Urinary bladder (tissue), 4 donors: ENCODE data around the gene PCSK2. TPM values are rescaled to one million over a fixed set of nuclear protein-coding genes. Genes with fewer than 3 reads are reported as not detected.
A peak's percentile ranks its signal among the peaks of the same experiment; 100 is the strongest.

ENCODE experiments used
- DNase-seq: peaks from one replicate; pipeline ENCODE4 v3.0.0-alpha.2; 2015; ENCODE audit errors: extremely low spot score
- H3K27ac ChIP-seq: one replicate; pipeline ENCODE4 v1.5.1; 2013; ENCODE audit warnings: low read depth, mild to moderate bottlenecking, moderate library complexity
- H3K36me3 ChIP-seq: one replicate; pipeline ENCODE4 v1.6.1; 2013; ENCODE audit warnings: mild to moderate bottlenecking, moderate library complexity; ENCODE audit not compliant: insufficient read depth
- H3K4me1 ChIP-seq: one replicate; pipeline ENCODE4 v1.6.1; 2013; ENCODE audit warnings: mild to moderate bottlenecking, moderate library complexity; ENCODE audit not compliant: insufficient read depth
- H3K4me3 ChIP-seq: one replicate; pipeline ENCODE4 v1.5.1; 2013; ENCODE audit warnings: low read depth, low read length
- WGBS: extraction: QIAGEN DNeasy Blood & Tissue Kit; methylation state at CpG from one replicate; pipeline ENCODE4 v1.1.7; 2013; 5-methylcytosine and 5-hydroxymethylcytosine counted together
- polyA plus RNA-seq: library from polyadenylated mRNA; stranded (reverse); fragments of 200-250 nt; gene quantifications from one replicate; pipeline ENCODE4 v1.2.3, GENCODE V29; 2013
- total RNA-seq: library from RNA; depleted of rRNA; stranded (reverse); fragments of >200 nt; gene quantifications from one replicate; pipeline ENCODE4 v1.2.3, GENCODE V29; 2014
- donor health status: healthy with polysubstance abuse.
- donor health status: healthy.

The PCSK2 gene
- total and polyA plus RNA-seq, 2 donors, result 1.5 to 8.0 TPM

DNA sequence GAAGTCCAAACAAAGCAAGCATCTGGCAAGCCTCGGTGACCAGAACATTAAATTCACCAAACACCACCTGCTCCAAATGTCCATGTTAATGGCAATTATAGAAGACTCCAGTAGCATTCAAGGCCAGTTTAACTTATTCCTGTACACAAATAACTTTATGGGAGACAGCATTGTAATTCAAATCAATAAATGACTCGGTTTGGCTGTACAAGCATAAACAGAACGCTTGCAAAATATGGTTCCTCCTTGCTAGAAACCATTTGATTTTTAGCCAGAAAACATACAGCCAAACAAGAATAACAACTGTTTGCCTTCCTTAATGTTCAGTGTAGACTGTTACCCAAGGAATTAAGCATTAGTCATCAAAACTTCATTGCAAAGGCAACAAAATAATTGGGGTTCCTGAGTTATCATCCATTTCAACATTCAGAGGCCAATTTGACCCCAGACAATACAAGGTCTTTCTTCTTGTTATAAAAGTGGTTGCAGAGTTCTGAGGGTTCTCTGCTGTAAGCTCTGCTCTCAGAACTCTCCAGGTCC lies 179.3 kb downstream of the PCSK2 start:
- Histone ChIP-seq H3K4me1 (no peaks in the 10 kb centered on the region), H3K4me3 (no peak overlapping the region), H3K36me3 (no peaks in the 10 kb centered on the region), H3K27ac (no peak overlapping the region)
- WGBS, result 47% methylated on average over 3 of the region's 3 CpGs
- DNase-seq, result no peak

DNA sequence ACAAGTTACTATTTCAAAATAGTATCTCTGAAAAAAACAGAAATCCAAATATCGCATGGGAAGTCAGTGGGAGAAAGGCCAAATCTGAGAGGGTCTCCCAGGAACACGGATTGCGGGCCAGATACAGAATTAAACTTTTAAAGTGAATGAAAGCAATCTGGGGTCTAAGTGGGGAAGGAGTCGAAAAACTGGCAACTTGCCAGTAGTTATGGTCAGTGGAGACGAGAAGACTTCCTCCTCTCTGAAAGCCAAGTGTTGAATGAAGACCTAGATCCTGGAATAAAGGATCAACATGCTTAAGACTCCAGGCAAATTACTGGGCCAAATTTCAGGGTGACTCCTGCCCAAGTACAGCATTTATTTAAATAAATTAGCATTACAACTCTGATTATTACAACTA lies 180.7 kb downstream of the PCSK2 start:
- H3K4me3 ChIP-seq, result no peak overlapping the region
- no peak overlapping the region for H3K27ac ChIP-seq
- no peaks in the 10 kb centered on the region for H3K4me1 ChIP-seq
- H3K36me3 ChIP-seq, result no peaks in the 10 kb centered on the region
- 66% methylated on average over 5 of the region's 5 CpGs for WGBS
- DNase-seq, result no peak

DNA sequence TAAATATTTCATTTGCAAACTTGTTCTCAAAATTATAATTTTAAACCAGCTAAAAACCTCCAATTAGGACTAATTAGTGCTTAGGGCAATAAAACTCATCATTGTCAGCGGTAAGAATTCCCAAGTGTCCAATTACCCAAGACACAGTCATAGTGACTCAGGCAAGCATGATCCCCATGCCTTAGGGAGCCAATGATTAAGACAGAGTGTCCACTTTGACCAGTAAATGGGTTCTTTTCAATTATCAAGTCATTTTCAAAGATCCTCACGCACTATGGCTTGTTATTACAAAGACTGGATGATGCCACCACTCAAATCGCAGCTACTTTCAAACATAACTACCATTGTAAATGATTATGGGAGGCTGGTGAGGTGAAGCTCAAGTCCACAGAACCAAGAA lies 190.4 kb downstream of the PCSK2 start:
- WGBS, result 91% methylated on average over 3 of the region's 3 CpGs
- no peaks in the 10 kb centered on the region for H3K4me1 ChIP-seq
- H3K36me3 ChIP-seq, result no peaks in the 10 kb centered on the region
- no peak overlapping the region for H3K4me3 ChIP-seq
- no peak for DNase-seq
- H3K27ac ChIP-seq, result no peak overlapping the region

DNA sequence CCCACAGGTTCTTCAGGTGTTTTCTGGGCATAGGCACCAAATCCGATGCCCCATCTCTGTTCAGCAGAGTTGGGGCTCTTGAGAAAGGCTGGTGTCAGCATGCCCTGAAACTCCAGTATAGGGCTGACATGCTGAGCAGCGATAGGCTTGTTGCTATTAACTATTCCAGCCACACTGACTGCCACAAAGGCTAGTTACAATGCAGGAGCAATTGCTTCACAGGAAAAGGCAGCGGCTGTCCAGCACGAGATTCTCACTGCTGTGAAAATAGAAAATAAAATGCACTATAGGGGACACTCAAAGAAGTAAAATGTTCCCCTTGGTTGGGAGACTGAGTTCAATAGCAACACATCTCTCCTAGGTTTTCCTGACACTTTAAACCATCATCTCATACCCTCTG lies 191.9 kb downstream of the PCSK2 start:
- Histone ChIP-seq H3K27ac (no peak overlapping the region), H3K4me3 (no peak overlapping the region), H3K4me1 (no peaks in the 10 kb centered on the region), H3K36me3 (peaks cover 1% of the 10 kb centered on the region)
- no peak for DNase-seq
- WGBS, result 47% methylated on average over 4 of the region's 4 CpGs

DNA sequence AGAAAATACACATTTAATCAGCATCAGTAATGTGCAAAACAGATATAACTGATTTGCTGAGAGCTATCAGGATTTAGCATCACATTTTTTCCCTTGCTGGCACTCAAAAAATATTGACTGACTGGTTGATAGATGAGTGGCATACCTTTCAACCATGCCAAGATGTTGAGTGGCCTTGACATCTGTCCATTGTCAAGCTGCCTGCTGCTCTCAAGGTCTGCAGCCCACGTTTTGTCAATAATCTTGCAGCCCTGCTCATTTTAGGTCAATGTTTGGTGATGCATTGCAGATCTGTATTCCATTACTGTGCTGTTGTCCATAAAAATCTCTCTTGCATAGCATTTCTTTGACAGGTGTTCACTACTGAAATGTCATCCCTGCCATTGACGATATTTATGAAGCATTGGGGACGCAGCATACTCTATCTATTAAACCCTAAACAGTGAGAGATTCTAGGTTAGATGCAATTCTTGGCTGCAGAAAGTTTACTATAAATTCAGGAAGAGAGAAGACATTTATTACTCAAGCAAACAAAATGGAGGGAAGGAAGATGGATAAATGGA lies 192.7 kb downstream of the PCSK2 start:
- no peaks in the 10 kb centered on the region for H3K4me1 ChIP-seq
- WGBS, result 45% methylated on average over 3 of the region's 3 CpGs
- DNase-seq, result no peak
- no peak overlapping the region for H3K27ac ChIP-seq
- no peak overlapping the region for H3K4me3 ChIP-seq
- H3K36me3 ChIP-seq, result peaks cover 1% of the 10 kb centered on the region

DNA sequence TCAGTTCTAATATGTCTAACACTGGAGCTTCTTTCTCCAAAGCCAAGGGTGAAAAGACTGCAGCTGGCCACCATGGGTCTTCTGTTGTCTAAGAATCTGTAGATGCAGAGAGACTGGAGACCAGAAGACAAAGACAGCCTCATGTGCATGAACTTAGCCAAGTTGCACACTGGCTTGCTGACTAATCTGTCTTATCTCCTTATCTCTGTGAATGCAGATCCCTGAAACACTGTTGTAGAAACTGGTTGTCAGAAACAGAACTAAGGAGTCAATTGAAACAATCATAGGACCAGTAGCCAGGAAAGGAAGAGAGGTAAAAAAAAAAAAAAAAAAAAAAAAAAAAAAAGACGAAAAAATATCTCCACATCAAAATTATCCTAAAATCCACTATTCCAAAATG lies 194.7 kb downstream of the PCSK2 start:
- H3K4me1 ChIP-seq, result no peaks in the 10 kb centered on the region
- no peak overlapping the region for H3K27ac ChIP-seq
- DNase-seq, result no peak
- no peak overlapping the region for H3K4me3 ChIP-seq
- WGBS, result 54% methylated on average over 1 of the region's 1 CpG
- H3K36me3 ChIP-seq, result peaks cover 1% of the 10 kb centered on the region

DNA sequence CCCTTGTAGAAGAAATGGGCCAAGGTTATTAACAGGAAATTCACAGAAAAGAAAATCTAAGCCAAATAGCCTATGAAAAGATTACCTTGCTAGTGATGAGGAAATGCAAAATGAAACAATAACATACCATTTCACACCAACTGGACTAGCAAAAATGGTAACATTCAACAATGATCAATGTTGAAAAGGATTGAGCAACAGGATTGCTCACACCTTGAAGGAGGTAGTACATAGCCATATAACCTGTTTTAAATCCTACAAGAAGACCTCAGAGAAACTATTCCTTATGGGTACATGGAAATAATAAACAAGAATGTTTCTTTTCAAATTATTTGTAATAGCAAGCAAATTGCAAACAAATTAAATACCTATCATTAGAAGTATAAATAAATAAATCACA lies 196.9 kb downstream of the PCSK2 start:
- DNase-seq, result no peak
- Histone ChIP-seq H3K4me3 (no peak overlapping the region), H3K27ac (no peak overlapping the region), H3K4me1 (no peaks in the 10 kb centered on the region), H3K36me3 (peaks cover 1% of the 10 kb centered on the region)

DNA sequence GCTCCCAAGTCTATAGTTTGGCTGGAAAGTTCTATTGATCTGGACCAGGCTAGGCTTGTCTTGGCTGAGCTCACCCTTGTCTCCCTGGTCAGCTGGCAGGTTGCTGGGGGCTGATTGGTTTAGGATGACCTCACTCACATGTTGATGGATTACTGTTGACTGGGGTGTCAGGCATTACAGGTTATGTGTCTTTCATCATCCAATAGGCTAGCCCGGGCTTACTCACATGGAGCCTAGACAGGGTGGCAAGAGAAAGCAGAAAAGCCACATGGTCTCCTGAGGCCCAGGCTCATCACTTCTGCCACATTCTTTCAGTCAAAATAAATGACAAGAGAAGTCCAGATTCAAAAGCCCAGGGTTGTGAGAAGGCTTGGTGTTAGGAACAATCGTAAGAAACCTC lies 200.8 kb downstream of the PCSK2 start:
- no peak for DNase-seq
- Histone ChIP-seq H3K36me3 (peaks cover 1% of the 10 kb centered on the region), H3K27ac (no peak overlapping the region), H3K4me1 (no peaks in the 10 kb centered on the region), H3K4me3 (no peak overlapping the region)
- WGBS, result 82% methylated on average over 2 of the region's 2 CpGs

DNA sequence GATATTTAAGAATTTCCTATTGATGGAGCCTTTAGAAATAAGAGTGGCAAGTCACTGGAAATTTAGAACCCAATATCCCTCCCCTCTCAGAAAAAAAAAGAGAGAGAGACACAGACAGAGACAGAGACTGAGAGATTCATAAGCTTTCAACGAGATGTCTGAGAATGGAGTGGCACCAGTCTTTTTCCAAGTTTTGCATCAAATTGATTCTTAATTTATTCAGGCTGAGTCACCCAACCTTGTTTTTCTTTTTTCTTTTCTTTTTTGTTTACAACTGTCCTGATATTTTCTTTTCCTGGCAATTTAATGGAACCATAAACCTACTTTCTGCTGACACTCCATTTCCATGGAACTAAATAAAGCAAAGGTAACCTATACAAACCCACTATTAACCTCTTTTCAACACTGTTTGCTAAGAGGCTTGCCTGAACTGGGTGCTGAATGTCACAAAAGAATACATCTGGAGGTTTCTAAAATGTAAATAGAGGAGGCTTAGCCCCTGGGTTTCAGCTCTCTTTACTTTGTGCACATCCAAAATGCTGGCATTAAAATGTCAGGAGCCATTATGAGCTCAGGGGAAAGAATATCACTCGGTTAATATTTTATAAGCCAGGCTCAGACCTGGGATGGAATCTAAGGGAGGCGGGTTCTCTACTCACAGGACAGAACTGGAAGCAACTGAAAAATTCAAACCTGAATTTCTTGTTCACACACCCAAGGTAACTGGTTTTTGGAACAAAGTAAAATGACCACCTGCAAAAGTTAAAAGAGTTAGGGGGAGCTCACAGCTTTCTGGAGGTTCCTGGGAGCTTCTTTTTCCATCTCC lies 203.5 kb downstream of the PCSK2 start:
- DNase-seq, result peak; percentile 39
- Histone ChIP-seq H3K36me3 (no peaks in the 10 kb centered on the region), H3K4me1 (no peaks in the 10 kb centered on the region), H3K4me3 (no peak overlapping the region), H3K27ac (no peak overlapping the region)
- 52% methylated on average over 3 of the region's 3 CpGs for WGBS

DNA sequence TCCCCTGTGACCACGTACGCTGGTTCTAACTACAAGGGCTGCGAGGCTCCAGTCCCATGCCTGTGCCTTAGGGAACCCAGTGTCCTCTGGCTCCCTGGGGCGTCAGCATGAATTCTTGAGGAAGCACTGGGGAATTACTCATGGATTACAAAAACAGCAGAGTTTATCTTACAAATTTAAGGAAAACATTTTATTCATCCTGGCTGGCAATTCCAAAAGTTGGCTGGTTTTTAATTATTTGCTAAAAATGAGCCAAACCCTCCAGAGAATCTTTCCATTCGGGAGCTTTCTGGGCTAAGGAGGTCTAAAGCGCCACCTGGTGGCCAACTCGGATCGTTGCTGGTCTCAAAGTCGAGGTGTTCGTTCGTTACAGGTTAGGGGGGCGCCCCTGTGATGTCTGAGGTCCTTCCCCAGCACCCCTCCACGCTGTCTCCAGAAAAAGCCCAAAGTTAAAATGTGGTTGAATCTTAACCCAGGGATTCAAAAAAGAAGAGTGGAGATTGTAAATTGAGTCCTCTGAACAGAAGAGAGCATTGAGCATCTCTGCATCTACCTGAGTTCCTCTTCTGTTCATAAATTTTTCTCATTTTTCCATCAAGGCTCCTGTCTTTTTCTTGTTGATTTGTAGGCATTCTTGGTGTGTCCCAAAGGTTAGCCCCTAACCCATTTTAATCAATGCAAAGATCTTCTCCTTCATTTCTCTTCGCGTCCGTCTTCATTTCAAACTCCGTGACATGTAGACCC lies 205.0 kb downstream of the PCSK2 start:
- Histone ChIP-seq H3K4me3 (no peak overlapping the region), H3K27ac (no peak overlapping the region), H3K36me3 (no peaks in the 10 kb centered on the region), H3K4me1 (no peaks in the 10 kb centered on the region)
- WGBS, result 31% methylated on average over 17 of the region's 17 CpGs
- peak; percentile 26 for DNase-seq

DNA sequence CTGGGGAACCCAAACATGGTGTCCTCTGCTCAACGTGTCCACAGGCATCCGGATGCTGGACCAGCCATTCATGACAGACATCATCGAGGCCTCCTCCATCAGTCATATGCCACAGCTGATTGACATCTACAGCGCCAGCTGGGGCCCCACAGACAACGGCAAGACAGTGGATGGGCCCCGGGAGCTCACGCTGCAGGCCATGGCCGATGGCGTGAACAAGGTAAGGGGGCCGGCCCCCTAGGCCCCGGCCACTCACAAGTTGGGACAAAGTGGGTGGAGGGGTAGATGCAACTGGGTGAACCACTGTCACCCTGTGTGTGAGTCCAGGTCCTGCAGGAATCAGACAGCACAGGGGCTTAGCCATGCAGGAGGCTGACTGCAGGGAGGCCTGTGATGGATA lies 209.8 kb downstream of the PCSK2 start:
- H3K4me1 ChIP-seq, result no peaks in the 10 kb centered on the region
- WGBS, result 93% methylated on average over 11 of the region's 11 CpGs
- no peak for DNase-seq
- H3K36me3 ChIP-seq, result no peaks in the 10 kb centered on the region
- no peak overlapping the region for H3K4me3 ChIP-seq
- H3K27ac ChIP-seq, result no peak overlapping the region

DNA sequence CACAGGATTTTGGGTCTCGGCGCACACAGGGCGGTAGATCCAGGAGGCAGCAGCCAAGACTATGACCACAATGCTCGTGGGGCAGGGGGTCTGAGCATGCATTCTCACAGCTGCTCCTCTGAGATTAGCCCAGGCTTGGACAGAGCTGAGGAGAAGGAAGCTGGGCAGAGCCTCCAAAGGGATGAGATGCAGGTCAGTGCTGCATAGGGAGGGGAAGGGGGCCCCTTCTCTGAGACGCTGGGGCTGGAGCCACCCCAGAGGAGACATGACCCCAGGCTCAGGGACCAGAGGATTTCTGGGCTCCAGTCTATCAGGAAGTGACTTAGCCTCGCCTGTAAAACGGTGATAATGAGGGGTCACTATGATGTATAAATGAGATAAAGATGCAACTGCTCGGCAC lies 210.4 kb downstream of the PCSK2 start:
- Histone ChIP-seq H3K27ac (no peak overlapping the region), H3K4me3 (no peak overlapping the region), H3K36me3 (no peaks in the 10 kb centered on the region), H3K4me1 (no peaks in the 10 kb centered on the region)
- no peak for DNase-seq
- WGBS, result 34% methylated on average over 8 of the region's 8 CpGs

DNA sequence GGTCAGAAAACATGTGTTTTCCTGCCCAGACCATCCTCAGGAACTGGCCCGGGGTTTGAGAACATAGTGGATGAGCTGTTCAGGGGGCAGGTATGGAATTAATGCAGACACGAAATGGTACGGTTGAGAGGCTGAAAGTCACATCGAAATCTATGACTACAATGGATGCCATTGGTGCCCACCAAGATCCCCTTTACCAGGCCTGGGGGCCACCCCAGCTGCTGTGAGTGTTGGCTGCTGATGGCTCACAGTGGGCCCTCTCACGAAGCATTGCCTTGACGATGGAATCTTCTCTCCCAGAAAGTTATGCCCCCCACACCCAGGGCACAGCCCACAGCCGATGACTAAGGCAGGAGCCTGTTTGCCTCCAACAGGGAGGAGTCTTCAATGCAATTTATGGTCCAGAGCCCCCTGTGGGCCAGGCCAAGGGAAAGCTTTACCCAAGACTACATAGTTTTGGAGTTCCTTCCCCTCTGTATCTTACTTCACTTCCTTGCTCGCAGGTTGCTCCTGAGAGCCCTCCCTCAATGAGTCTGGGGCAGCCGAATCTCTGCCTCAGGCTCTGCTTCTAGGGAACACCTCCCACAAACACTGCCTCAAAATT lies 211.7 kb downstream of the PCSK2 start:
- WGBS, result 84% methylated on average over 9 of the region's 9 CpGs
- no peak for DNase-seq
- no peaks in the 10 kb centered on the region for H3K36me3 ChIP-seq

More for the DNA sequence above, 211.7 kb downstream of the PCSK2 start:
- Histone ChIP-seq H3K4me3 (no peak overlapping the region), H3K4me1 (no peaks in the 10 kb centered on the region), H3K27ac (no peak overlapping the region)
